GM12891 (cell line): ENCODE results near the gene DERL3.

Source experiments
- POLR2A ChIP-seq: IDR thresholded peaks from 2 replicates; pipeline ENCODE4 v1.6.1; 2011; ENCODE audit warnings: low read depth, low read length, control low read depth
- POLR2AphosphoS5 ChIP-seq: IDR thresholded peaks from 2 replicates; pipeline ENCODE4 v1.6.1; 2011; ENCODE audit warnings: low read depth, low read length, control low read depth
- TAF1 ChIP-seq: IDR thresholded peaks from 2 replicates; pipeline ENCODE4 v1.6.1; 2011; ENCODE audit warnings: low read depth, low read length, control low read depth

- TF ChIP-seq POLR2A (no peak), POLR2AphosphoS5 (no peak), TAF1 (no peak)
These were observed 7.3 kb upstream of the DERL3 start for GRCh38 chr22:23846081-23846469.
